ENCODE data around the gene FAM222B. TPM values are rescaled to one million over a fixed set of nuclear protein-coding genes. Genes with fewer than 3 reads are reported as not detected.

FAM222B gene
- polyA plus RNA-seq, 2 of the 4 experiments (the other 2 are of a cell fraction), result 10.7 to 15.6 TPM

- TF ChIP-seq, protein P1, sequence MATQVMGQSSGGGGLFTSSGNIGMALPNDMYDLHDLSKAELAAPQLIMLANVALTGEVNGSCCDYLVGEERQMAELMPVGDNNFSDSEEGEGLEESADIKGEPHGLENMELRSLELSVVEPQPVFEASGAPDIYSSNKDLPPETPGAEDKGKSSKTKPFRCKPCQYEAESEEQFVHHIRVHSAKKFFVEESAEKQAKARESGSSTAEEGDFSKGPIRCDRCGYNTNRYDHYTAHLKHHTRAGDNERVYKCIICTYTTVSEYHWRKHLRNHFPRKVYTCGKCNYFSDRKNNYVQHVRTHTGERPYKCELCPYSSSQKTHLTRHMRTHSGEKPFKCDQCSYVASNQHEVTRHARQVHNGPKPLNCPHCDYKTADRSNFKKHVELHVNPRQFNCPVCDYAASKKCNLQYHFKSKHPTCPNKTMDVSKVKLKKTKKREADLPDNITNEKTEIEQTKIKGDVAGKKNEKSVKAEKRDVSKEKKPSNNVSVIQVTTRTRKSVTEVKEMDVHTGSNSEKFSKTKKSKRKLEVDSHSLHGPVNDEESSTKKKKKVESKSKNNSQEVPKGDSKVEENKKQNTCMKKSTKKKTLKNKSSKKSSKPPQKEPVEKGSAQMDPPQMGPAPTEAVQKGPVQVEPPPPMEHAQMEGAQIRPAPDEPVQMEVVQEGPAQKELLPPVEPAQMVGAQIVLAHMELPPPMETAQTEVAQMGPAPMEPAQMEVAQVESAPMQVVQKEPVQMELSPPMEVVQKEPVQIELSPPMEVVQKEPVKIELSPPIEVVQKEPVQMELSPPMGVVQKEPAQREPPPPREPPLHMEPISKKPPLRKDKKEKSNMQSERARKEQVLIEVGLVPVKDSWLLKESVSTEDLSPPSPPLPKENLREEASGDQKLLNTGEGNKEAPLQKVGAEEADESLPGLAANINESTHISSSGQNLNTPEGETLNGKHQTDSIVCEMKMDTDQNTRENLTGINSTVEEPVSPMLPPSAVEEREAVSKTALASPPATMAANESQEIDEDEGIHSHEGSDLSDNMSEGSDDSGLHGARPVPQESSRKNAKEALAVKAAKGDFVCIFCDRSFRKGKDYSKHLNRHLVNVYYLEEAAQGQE (IDR thresholded peaks at IDR 0.05), result no peak
- TF ChIP-seq FOSL2 (IDR thresholded peaks at IDR 0.05) (no peak), FOSL2 (CRISPR knock-in tag; IDR thresholded peaks at IDR 0.05) (no peak), RNF2 (IDR thresholded peaks at IDR 0.05; ENCODE audit: borderline replicate concordance, low read depth) (no peak), NR3C1 (IDR thresholded peaks at IDR 0.05) (no peak), EHF (CRISPR knock-in tag; IDR thresholded peaks at IDR 0.05) (no peak)
- TF ChIP-seq, protein P2, sequence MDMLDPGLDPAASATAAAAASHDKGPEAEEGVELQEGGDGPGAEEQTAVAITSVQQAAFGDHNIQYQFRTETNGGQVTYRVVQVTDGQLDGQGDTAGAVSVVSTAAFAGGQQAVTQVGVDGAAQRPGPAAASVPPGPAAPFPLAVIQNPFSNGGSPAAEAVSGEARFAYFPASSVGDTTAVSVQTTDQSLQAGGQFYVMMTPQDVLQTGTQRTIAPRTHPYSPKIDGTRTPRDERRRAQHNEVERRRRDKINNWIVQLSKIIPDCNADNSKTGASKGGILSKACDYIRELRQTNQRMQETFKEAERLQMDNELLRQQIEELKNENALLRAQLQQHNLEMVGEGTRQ (IDR thresholded peaks at IDR 0.05), result no peak
Measured at GRCh38 chr17:28867276-28867675, 24.7 kb upstream of the FAM222B start (continued).

DNA sequence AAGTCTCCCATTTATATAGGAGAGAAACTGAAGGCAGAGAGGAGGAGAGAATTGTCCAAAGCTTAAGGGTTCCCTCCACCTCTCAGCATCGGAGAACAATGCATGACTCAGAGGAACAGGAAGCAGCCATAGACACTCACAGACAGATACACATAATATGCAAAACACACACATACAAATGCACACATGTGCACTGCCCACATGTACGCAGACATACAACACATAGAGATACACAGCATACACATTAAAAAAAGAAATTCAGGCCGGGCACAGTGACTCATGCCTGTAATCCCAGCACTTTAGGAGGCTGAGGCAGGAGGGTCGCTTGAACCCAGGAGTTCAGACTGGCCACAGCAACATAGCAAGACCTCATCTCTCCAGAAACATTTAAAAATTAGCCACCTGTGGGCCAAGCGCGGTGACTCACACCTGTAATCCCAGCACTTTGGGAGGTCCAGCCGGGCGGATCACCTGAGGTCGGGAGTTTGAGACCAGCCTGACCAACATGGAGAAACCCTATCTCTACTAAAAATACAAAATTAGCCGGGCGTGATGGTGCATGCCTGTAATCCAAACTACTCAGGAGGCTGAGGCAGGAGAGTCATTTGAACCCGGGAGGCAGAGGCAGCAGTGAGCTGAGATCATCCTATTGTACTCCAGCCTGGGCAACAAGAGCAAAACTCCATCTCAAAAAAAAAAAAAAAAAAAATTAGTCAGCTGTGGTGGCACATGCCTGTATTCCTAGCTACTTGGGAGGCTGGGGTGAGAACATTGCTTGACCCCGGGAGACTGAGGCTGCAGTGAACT, 23.6 kb upstream of the FAM222B start:
- TF ChIP-seq NR3C1 (IDR thresholded peaks at IDR 0.05) (no peak), JUN (IDR thresholded peaks at IDR 0.05) (no peak), MAX (IDR thresholded peaks at IDR 0.05) (no peak), RCOR1 (IDR thresholded peaks at IDR 0.05; ENCODE audit: low read depth, low read length) (no peak), GATA3 (IDR thresholded peaks at IDR 0.05; ENCODE audit: borderline replicate concordance) (no peak), ZNF302 (CRISPR knock-in tag; IDR thresholded peaks at IDR 0.05) (no peak), ATOH8 (CRISPR knock-in tag; IDR thresholded peaks at IDR 0.05; ENCODE audit: low read depth) (no peak), SREBF2 (IDR thresholded peaks at IDR 0.05) (no peak), JUNB (IDR thresholded peaks at IDR 0.05) (no peak), EHMT2 (IDR thresholded peaks at IDR 0.05; ENCODE audit: low read depth) (no peak), MYC (IDR thresholded peaks at IDR 0.05; ENCODE audit: borderline replicate concordance, low read length) (no peak), RARB (CRISPR knock-in tag; IDR thresholded peaks at IDR 0.05) (no peak), PBX3 (IDR thresholded peaks at IDR 0.05) (no peak), ZSCAN20 (CRISPR knock-in tag; IDR thresholded peaks at IDR 0.05) (no peak), FOSB (CRISPR knock-in tag; IDR thresholded peaks at IDR 0.05) (no peak), CHD4 (IDR thresholded peaks at IDR 0.05; ENCODE audit: borderline replicate concordance) (no peak), BCL3 (IDR thresholded peaks at IDR 0.05) (no peak), PHF8 (IDR thresholded peaks at IDR 0.05; ENCODE audit: borderline replicate concordance, low read depth) (no peak), HES2 (IDR thresholded peaks at IDR 0.05) (no peak)
- H3K4me2 ChIP-seq, result no peak overlapping the region
- H3K27ac ChIP-seq, result no peak overlapping the region
- DNase-seq (ENCODE audit: low read depth in 1 of 2, low spot score in 1 of 2), result no peak
- POLR2A ChIA-PET, result no interaction called here
- no peak for ATAC-seq
- no peak for FAIRE-seq
- no peaks in the 10 kb centered on the region for H3K4me1 ChIP-seq
- CTCF ChIA-PET, result interaction anchor here (0.9 to 5.2 kb wide), 6 partner anchors 8 to 139 kb away, joined by 3 to 25 read pairs (median 4); no protein-coding TSS in a partner anchor
- no peaks in the 10 kb centered on the region for H3K9me3 ChIP-seq
- WGBS (ENCODE audit: missing lambda C conversion rate), result 80% methylated on average over 13 of the region's 13 CpGs
- H3K4me3 ChIP-seq, result no peak overlapping the region

Measured in A549 (cell line).